Measurements from ENCODE around the gene SSH3. TPM values are rescaled to one million over a fixed set of nuclear protein-coding genes. Genes with fewer than 3 reads are reported as not detected.

SSH3 gene
- total RNA-seq, 1 donor from 2014 or later: 7.3 TPM

DNA sequence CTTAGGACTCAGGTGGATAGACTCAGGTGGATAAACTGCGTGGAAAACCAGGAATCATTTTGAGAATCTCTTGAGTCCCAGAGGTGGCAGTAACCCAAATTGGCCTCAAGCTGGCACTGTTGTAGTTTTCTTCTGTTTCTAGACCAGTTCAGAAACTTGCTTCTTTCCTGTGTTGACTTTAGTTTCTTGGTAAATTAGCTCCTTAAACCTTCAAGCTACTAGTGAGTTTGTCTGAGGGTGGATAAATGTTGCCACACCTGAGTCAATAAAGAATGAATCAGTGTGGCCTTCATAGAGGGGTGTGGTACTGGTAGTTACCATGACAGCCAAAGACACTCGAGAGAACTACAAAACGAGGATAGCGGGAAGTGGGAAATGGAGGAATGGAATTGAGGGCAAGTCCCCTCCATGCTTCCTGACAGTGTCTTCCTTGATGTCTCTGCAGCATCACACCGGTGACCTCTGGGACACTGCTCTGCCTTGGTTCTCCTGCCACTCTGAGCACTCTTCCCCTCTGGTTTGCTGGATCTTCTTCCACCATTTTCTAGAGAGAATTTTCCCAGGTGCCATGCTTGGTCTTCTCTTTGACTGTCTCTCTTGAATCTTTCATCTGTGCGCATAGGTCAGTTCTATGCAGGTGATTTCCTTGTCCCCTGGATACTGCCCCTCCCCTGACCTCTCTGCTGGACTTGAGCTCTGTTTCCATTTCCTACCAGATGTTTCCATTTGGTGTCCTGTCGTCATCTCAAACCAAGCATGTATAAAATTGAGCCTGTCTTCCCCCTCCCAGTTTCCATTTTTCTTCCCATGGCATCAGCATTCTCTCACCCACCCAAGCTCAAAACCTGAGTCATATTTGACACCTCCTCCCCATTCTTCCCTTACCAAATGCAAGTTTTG lies 42.8 kb downstream of the SSH3 start:
- Mint-ChIP-seq H3K4me1 (ENCODE audit: unreplicated experiment) (peaks cover 56% of the 10 kb centered on the region), H3K9me3 (ENCODE audit: unreplicated experiment) (no peaks in the 10 kb centered on the region), H3K27me3 (ENCODE audit: unreplicated experiment) (peaks cover 3% of the 10 kb centered on the region), H3K27ac (ENCODE audit: unreplicated experiment) (peak overlapping the region; percentile 85), H3K4me3 (ENCODE audit: unreplicated experiment) (no peak overlapping the region), H3K36me3 (ENCODE audit: low read depth, unreplicated experiment) (no peaks in the 10 kb centered on the region)
- no peak for DNase-seq (ENCODE audit: low spot score)
- TF ChIP-seq CTCF (IDR thresholded peaks at IDR 0.05; ENCODE audit: unreplicated experiment): peak; percentile 46

DNA sequence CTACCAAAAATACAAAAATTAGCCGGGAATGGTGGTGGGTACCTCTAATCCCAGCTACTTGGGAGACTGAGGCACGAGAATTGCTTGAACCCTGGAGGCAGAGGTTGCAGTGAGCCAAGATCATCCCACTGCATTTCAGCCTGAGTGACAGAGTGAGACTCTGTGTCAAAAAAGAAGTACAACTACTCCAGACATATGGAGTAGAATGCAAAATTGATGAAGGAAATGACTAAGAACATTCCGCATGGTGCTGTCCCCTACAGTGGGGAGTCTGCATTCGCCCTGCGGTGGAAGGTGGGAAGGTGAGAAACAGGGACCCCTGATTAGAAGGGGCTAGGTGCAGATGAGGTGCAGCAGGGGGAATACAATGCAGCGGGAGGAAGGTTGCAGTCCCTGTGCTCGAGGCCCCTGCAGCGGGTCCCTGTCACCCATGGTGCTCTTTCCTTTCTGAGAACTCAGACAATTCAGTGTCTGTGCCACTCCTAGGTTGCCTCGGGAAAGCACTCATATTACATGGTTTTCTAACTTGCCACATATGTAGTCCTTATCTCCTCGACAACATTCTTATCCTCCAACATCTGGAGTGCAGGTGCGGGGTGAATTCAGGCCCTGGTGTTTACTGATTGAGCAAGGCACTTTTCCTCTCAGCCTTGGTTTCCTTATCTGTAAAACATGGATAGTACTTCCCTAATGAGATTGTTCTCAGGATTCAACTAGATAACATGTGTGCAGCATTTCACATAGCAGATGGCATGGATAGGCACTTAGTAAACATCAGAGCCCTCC lies 44.8 kb downstream of the SSH3 start:
- no peaks in the 10 kb centered on the region for H3K36me3 Mint-ChIP-seq (ENCODE audit: low read depth, unreplicated experiment)
- no peak for TF ChIP-seq CTCF (IDR thresholded peaks at IDR 0.05; ENCODE audit: unreplicated experiment)
- peaks cover 64% of the 10 kb centered on the region for H3K4me1 Mint-ChIP-seq (ENCODE audit: unreplicated experiment)
- peaks cover 3% of the 10 kb centered on the region for H3K27me3 Mint-ChIP-seq (ENCODE audit: unreplicated experiment)
- H3K4me3 Mint-ChIP-seq (ENCODE audit: unreplicated experiment): peak overlapping the region; percentile 42
- no peak for DNase-seq (ENCODE audit: low spot score)
- H3K9me3 Mint-ChIP-seq (ENCODE audit: unreplicated experiment): no peaks in the 10 kb centered on the region
- H3K27ac Mint-ChIP-seq (ENCODE audit: unreplicated experiment): peak overlapping the region; percentile 95

DNA sequence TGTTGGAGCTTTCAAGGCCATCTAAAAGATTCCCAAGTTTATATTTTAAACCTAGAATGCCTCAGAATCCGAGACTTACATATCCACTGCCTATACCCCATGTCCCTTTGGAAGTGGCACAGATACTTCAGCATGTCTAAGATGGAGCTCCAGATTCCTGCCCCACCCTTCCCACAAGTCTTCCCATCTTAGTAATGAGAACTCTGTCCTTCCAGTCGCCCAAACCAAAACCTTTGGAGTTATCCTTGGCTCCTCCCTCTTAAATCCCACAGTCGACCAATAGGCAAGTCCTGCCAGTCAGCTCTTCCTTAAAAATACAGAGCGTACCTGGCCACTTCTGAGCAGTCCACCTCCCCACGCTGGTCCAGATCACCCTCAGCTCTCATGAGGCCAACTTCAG lies 45.7 kb downstream of the SSH3 start:
- Mint-ChIP-seq H3K9me3 (ENCODE audit: unreplicated experiment) (no peaks in the 10 kb centered on the region), H3K27me3 (ENCODE audit: unreplicated experiment) (peaks cover 3% of the 10 kb centered on the region), H3K36me3 (ENCODE audit: low read depth, unreplicated experiment) (no peaks in the 10 kb centered on the region), H3K27ac (ENCODE audit: unreplicated experiment) (peak overlapping the region; percentile 95), H3K4me3 (ENCODE audit: unreplicated experiment) (peak overlapping the region; percentile 43), H3K4me1 (ENCODE audit: unreplicated experiment) (peaks cover 70% of the 10 kb centered on the region)
- DNase-seq (ENCODE audit: low spot score): no peak
- TF ChIP-seq CTCF (IDR thresholded peaks at IDR 0.05; ENCODE audit: unreplicated experiment): no peak

- DNase-seq (ENCODE audit: low spot score): no peak
- Mint-ChIP-seq H3K9me3 (ENCODE audit: unreplicated experiment) (no peaks in the 10 kb centered on the region), H3K36me3 (ENCODE audit: low read depth, unreplicated experiment) (no peaks in the 10 kb centered on the region), H3K4me3 (ENCODE audit: unreplicated experiment) (peak overlapping the region; percentile 43), H3K4me1 (ENCODE audit: unreplicated experiment) (peaks cover 70% of the 10 kb centered on the region), H3K27ac (ENCODE audit: unreplicated experiment) (peak overlapping the region; percentile 95), H3K27me3 (ENCODE audit: unreplicated experiment) (peaks cover 3% of the 10 kb centered on the region)
- TF ChIP-seq CTCF (IDR thresholded peaks at IDR 0.05; ENCODE audit: unreplicated experiment): no peak
These were observed 46.1 kb downstream of the SSH3 start for GRCh38 chr11:67349457-67349856.

Measured in endothelial cell (in vitro differentiated cells).